Fibroblast of lung (primary cell): ENCODE results near the gene FXYD6.

Experiments
- EZH2 ChIP-seq: IDR thresholded peaks from 2 replicates; pipeline ENCODE4 v1.5.1; 2012; ENCODE audit warnings: low read length, control low read depth, mild to moderate bottlenecking; ENCODE audit errors: missing control alignments
- TF ChIP-seq, protein P1 (sequence below), 2 donors: IDR thresholded peaks in 1 of 2; conservative IDR thresholded peaks in 1 of 2; 1 replicate in 1 of 2; 2 replicates in 1 of 2; pipeline ENCODE4 v1.5.1; 2011 to 2012; ENCODE audit warnings: low read length in 2 of 2, control low read depth in 1 of 2, inconsistent platforms in 1 of 2, low read depth in 1 of 2, mild to moderate bottlenecking in 1 of 2

GRCh38 chr11:117855186-117855845 is 21.1 kb downstream of the FXYD6 start:
- TF ChIP-seq, protein P1, sequence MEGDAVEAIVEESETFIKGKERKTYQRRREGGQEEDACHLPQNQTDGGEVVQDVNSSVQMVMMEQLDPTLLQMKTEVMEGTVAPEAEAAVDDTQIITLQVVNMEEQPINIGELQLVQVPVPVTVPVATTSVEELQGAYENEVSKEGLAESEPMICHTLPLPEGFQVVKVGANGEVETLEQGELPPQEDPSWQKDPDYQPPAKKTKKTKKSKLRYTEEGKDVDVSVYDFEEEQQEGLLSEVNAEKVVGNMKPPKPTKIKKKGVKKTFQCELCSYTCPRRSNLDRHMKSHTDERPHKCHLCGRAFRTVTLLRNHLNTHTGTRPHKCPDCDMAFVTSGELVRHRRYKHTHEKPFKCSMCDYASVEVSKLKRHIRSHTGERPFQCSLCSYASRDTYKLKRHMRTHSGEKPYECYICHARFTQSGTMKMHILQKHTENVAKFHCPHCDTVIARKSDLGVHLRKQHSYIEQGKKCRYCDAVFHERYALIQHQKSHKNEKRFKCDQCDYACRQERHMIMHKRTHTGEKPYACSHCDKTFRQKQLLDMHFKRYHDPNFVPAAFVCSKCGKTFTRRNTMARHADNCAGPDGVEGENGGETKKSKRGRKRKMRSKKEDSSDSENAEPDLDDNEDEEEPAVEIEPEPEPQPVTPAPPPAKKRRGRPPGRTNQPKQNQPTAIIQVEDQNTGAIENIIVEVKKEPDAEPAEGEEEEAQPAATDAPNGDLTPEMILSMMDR (conservative IDR thresholded peaks at IDR 0.05 in 1 of 2, IDR thresholded peaks at IDR 0.05 in 1 of 2; ENCODE audit: low read depth in 1 of 2, low read length in 2 of 2): no peak
- TF ChIP-seq EZH2: no peak
